Amniotic epithelial cell (primary cell): Measurements from ENCODE around the gene WDR33.
"Not testable (repeated sequence)": the region's sequence is repeated elsewhere in the genome, so short reads cannot be mapped to it uniquely, and the experiment has no call there.

Experiments
- DNase-seq: peaks from one replicate; pipeline ENCODE4 v3.0.0-alpha.2; 2010; ENCODE audit warnings: low read depth

WDR33 gene

DNA sequence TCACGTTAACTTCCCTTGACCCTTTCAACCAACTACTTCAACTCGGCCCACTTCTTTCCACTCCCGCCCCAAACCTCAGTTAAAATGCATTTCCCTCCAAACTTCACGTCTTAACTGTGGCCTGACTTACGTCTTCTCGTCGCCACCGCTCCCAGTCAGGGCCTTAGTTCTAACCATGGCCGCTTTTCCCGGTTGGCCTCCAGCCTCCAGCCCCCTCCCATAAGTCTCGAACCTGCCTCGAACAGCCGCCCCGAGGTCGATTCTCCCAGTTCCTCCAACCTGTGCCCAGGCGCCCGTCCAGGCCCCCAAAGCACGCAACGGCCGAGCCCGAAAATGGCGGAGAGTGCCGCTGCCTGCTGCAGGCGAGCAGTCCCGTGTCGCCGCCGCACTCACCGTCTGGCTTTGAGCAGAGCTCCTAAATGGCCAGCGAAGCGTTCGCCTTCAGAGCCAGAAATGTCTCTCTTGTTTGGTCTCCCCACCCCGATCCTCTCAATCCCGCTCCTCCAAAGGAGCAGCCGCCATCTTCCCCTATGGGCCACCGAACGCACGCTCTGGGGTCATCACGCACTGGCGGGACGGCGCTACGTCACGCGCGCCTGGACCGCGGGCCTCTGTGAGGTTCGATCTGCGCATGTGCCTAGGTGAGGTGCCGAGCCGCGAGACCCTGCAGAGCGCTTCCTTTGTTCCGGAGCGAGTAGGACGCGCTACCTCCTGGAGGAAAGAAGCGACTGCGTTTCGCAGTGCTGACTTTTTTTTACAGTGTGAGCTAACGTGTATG is at the start of gene WDR33:
Gene WDR33 (minus strand): TSS at position 553 of the 778 bp plus-strand sequence. CDS start 40,190 bp downstream, outside the sequence.
- peak; percentile 84 for DNase-seq

DNA sequence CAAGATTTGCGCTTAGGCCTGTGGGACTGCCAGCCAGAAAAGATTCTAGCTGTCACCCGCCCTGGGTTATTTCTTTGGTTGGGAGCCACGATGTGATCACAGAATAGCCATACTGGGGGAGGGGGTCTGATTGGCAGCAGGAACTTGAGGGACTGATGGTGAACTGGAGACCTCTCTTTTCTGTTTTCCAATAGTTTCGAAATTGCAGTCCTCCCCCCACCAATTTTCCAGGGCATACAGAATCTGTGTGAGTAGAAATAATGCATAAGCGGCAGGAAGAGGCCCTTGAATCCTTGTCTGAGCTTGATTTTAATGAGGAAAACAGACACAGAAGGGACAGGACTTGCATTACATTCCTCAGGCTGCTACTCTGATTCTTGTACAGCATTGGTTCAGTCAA is 49.2 kb upstream of the WDR33 start:
- DNase-seq: no peak

DNA sequence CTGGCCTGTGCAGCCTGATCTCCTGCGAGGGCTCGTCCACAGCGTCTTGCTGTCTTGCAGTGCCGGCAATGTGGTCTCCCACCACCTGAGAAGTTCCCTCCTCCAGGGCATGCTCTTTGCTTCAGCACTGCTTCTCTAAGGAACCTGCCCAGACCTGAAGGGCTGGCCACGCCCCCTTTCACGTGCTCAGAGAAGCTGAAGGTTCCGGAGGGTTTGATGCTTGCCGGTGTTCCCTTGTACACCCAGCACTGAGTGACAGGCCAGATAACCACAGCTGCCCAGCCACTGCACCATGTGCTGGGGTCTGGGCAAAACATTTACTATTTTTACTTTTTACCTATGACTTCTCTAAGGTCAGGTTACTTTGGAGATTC is 48.7 kb upstream of the WDR33 start:
- no peak for DNase-seq

DNA sequence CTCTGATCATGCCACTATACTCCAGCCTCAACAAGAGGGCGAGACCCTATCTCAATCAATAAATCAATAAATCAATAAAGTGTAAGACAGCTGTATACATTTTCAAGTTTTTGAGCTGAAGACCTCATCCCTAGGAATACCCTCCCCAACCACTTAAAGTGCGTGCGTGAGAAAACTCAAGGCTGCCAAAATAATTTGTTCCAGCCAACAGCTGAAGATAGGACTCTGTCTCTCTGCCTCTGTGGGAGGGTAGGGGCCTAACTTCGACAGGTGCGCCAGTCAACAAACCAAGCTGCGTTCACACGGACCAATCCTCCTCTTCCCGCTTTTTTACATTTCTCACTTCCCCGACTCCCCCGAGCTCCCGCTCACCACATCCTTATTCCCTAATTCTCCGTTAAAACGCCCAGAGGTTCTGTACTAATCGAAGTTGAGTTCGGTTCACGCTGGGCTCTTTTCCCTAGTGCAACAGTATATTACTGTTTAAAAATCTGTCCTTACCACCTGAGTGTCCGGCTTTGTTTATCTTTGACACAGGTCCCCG is 46.4 kb upstream of the WDR33 start:
- no peak for DNase-seq

DNA sequence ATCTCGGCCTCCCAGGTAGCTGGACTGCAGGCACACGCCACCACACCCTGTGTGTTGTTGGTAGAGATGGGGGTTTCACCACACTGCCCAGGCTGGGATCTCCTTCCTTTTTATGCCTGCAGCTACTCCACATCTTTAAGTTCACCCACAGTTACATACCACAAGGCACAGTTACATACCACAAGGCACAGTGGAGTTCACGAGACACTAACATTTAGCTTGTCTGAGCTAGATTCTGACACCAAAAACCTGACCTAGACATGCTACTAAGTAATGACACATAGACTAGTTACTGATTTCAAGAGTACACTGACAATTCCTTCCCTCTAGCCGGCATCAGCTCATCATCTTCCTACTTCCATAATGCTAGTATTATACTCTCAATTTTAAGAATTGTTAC is 42.7 kb upstream of the WDR33 start:
- DNase-seq: no peak

DNA sequence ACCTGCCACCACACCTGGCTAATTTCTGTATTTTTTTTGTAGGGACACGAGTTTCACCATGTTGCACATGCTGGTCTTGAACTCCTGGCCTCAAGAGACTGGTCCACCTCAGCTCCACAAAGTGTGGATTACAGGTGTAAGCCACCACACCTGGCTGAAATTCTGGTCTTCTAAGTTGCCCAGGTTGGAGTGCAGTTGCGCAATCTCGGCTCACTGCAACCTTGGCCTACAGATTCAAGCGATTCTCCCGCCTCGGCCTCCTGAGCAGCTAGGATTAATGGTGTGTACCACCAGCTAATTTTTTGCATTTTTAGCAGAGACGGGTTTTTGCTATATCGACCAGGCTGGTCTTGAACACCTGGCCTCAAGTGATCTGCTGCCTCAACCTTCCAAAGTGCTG is 41.4 kb upstream of the WDR33 start:
- DNase-seq: no peak

DNA sequence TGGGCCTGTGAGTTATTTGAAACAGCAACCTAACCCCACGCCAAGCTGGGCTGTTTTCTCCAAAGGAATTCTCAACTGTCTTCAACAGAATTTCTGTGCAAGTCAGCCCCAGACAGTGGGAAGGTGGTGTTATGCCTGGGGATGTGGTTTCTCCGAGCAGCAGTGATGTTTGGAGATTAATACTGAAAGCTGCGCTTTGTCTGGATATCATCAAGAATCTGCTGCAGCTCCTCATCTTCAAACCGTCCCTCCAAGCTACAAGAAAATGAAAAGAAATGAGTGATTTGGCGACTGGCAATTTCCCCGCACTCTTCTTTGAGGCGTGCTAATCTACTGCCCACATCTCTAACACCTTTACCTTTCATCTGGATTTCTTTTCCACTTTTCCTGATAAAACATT is 37.0 kb upstream of the WDR33 start:
- no peak for DNase-seq

DNA sequence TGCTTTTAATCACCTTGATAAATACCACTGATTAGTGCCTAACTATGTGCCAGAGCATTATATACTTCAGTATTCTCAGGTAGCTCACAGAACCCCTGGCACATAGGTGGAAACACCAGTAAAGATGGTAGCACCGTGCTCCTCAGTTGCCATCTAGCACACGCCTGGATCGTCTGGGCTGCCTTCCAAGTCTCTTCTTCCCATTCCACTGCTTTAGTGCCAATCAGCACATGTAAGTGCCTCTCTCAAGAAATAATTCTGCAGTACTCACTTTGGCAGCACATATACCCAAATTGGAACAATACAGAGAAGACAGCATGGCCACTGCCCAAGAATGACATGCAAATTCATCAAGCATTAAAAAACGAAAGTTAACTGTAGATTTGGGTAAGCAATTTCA is 34.0 kb upstream of the WDR33 start:
- DNase-seq: no peak

DNA sequence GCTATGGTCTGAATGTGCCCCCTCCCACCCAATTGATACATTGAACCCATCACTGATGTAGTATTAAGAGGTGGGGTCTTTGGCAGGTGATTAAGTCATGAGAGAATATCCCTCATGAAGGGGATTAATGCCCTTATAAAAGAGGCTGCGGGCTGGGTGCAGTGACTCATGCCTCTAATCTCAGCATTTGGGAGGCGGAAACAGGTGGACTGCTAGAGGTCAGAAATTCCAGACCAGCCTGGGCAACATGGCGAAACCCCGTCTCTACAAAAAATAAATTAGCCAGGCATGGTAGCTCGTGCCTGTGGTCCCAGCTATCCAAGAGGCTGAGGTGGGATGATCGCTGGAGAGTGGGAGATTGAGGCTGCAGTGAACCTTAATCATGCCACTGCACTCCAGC is 32.7 kb upstream of the WDR33 start:
- peak; percentile 16 for DNase-seq

DNA sequence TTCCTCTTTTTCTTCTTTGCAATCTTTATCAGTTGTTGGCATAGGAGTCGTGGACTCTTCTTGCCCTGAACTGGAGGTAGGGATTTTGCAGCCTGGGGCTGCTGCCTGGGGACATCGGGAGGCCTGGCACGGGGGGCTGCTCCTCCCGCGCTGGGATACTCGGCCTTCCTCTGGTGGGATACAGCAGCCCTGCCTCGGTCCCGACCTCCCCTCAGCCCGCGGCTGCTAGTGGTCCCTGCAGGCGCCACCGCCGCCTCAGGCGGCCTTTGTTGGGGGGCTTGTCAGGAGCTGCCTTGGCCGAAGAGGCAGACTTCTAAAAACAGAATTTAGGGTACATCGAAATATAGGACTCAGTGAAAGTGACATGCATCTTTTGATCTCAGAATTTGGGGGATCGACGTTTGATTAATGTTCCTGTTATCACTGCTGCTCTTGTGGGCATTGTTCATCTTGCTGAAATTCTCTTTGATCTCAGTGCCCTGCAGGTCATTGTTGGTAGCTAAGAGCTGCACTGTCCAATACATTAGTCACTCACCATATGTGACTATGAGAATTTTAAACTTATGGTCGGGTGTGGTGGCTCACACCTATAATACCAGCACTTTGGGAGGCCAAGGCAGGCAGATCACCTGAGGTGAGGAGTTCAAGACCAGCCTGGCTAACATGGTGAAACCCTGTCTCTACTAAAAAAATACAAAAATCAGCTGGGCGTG is 30.7 kb upstream of the WDR33 start:
- DNase-seq: no peak

DNA sequence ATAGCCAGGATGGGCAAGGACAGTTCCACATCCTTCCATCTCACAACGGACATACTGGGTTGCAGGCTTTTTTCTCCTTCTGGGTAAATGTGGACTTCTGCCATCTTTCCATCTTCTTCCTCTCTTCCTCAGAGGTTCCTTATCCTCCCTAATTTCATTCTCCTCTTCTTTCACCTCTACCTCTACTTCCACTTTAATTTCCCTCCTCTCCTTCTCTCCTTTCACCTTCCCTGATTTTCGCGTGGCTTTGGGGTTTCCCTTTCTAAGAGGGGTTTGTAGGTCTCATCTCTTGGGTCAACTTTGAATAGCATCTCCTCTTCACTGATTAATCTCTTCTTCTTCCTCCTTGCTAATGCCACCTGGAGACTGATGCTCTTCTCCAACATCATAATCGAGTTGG is 29.9 kb upstream of the WDR33 start:
- no peak for DNase-seq

DNA sequence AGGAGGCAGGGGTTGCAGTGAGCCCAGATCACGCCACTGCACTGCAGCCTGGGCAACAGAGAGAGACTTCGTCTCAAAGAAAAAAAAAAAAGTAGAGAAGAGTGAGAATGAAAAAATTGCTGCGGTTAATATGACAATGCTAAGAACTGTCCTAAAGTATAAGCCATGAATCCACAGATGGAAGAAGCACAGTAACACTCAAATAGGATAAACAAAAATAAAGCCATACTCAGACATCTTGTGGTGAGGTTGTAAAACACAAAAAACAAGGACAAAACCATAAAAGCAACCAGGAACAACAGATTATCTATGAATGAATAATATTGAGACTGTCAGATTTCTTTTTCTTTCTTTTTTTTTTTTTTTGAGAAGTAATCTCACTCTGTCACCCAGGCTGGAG is 24.0 kb upstream of the WDR33 start:
- no peak for DNase-seq

DNA sequence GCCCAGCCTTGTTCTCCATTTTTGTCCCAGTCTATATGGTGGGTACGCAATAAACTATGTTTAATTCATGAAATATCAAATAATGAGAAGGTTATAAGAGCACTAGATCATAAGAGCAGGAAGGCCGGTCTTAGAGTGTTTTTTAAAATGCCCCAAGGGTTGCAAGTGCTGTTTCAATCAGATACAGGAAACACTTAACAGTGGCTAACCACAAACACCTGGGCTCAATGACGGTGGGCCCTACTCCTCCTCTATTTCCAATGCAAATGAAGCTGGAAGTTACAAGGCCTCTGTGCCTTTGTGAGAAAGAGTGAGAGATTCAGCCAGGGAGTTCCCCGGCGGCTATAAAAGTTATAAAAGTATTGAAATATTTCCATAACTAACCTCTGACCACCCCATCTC is 18.9 kb upstream of the WDR33 start:
- no peak for DNase-seq

DNA sequence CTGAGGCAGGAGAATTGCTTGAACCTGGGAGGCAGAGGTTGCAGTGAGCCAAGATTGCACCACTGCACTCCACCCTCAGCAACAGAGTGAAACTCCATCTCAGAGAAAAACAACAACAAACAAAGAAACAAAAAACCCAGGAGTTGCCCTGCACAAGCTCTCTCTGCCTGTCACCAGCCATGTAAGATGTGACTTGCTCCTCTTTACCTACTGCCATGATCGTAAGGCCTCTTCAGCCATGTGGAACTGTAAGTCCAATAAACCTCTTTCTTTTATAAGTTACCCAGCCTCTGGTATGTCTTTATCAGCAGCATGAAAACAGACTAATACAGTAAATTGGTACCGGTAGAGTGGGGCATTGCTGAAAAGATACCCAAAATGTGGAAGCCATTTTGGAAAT is 15.7 kb upstream of the WDR33 start:
- not testable (repeated sequence) for DNase-seq

DNA sequence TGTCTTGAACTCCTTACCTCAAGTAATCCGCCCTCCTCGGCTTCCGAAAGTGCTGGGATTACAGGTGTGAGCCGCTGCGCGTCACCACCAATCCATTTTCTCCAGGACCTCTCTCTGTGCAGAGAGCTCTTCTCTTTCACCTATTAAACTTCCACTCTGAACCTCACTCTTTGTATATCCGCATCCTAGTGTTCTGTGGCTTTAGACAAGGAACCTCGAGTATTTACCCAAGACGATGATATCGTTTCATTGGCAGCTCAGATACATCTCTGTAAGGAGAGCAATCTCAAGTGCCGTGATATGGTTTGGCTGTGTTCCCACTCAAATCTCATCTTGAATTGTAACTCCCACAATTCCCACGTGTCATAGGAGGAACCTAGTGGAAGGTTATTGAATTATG is 15.1 kb upstream of the WDR33 start:
- DNase-seq: peak; percentile 27

DNA sequence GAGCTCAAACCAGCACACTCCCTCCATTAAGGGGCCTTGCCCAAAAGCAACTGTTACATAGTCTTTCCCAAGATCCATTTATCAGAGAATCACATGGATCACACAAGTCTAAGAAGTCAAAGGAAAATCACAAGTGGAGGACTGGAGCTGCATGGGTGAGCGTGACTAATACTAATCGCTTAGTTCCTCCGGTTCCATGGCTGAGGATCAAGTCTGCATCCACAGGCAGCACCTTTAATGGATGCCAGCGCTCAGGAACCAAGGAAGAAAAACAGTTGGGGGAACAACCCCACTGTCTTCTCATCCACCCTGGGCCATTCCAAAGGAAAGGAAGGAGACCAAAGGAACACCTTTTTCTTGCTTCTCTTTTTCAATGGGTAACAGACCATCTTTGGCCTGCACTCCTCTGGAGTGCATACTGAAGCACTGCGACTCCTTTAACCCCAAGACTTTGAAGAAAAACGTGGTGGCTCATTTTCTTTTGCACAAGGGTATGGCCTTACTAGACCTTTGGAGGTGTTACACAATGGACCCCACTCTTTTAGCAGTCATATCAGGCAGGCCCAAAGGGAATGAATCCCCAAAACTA is 9.2 kb upstream of the WDR33 start:
- DNase-seq: peak; percentile 47

DNA sequence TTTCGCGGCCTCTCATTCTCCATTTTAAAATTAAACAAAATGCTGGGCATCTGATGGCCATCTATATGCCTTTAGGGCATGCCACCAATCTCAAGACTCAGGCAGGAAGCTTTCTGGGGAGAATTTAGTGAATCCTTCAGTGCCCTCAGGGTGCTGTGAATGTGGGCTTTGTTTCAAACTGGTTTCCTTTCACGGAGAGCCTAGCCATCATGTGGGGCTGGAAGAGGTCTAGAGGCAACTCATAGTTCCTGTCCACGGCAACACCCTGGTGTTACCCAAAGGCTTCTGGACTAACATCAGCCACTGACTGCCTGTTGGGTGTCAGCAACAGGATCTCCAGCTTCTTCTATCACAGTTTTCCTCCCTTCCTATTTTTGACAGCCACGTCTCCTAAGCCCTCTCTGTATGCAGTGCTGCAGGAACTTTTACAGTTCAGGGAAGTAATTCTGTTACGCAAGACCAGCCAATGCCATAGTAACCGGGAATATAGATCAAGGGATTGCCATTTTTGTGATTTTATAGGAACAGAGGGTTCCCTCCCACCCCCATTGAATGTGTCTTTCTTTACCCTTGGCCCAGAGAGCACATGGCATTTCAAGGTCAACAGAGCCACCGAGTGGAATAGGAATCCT is 7.9 kb upstream of the WDR33 start:
- no peak for DNase-seq

DNA sequence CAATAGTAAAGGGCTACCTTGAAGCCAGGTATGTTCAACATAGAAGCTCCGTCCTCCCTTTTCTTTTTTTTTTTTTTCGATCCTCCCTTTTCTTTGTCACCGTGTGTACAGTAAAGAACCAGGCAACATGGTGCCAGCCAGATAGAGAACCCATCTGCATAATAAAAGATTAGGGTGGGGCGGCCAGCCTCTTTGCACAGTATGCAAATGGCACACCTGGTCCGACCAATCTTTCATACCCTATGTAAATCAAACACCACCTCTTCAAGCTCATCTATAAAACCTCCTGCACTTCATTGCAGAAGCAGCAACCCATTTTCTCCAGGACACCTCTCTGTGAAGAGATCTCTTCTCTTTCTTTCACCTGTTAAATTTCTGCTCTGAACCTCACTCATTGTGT is 7.3 kb upstream of the WDR33 start:
- no peak for DNase-seq

DNA sequence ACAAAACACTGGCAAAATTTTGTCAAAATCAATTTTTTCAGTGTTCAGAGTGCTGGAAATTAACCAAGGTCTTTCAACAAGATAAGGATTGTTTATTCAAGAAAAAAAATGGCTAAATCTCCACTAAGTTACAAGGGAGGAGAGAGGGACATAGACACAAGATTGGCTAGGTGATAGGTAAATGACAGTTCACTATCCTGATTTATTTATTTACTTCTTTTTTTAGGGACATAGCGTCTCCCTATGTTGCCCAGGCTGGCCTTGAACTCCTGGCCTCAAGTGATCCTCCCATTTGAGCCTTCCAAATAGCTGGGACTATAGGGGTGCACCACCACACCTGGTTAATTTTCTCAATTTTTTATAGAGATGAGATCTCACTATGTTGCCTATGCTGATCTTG is 3.7 kb upstream of the WDR33 start:
- no peak for DNase-seq

DNA sequence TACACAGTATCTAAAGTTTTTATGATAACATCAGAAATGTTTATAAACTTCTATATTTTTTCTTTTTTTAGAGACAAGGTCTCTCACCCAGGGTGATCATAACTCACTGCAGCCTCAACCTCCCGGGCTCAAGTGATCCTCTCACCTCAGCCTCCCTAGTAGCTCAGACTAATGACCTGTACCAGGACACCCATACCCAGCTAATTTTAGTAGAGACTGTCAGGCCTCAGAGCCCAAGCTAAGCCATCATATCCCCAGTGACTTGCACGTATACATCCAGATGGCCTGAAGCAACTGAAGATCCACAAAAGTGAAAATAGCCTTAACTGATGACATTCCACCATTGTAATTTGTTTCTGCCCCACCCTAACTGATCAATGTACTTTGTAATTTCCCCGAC is 1.5 kb upstream of the WDR33 start:
- DNase-seq: not testable (repeated sequence)

DNA sequence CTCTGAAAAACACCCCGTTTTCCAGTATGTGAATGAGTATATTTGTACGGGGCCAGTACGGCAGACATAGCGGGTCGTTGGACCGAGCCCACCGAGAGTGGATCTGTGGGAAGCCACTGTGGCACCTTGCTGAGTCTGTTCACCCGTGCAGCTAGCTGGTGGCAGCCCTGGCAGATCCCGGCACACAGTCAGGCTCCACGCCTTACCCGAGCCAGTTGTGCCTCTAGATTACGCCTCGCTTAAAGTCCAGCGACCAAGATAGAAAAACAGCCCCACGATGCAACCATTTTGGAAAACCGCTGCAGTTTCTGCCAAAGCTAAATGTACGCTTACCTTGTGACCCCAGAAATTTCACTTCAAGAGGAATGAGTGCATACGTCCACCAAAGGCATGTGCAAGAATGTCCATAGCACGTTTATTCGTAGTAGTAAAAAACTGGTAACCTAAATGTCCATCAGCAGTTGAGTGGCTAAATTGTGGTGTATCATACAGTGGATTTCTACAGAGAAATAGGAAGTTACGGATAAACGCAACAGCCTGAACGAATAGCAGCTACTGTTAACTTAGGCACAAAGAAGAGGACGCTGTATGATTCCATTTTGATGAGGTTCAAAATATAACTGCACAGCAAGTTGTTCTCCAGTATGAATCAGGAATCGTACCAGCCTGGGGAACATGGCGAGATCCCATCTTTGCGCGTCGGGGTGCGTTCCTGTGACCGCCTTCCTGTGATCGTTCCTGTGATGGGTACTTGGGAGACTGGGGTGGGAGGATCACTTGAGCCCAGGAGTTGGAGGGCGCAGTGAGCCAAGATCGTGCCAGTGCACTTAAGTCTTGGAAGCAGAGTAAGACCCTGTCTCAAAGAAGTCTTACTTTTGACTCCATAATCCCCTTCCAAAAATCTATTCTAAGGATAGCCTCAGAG is 688 bp upstream of the WDR33 start:
- DNase-seq: no peak
